K562 (cell line): Measurements from ENCODE around the gene BTRC. TPM values are rescaled to one million over a fixed set of nuclear protein-coding genes. Genes with fewer than 3 reads are reported as not detected.

Experiments used
- ATAC-seq: fragments of 200-7000 bp; cut with Tn5 transposase; 3 replicates; pipeline ENCODE4 v1.9.1; 2020; ENCODE audit warnings: moderate library complexity
- BruUV-seq: library from RNA; stranded (reverse); fragments of 400-500 nt; replicated peaks from 2 replicates; lab custom pipeline; 2021; lab: Mats Ljungman, UMichigan
- CTCF ChIA-PET: fragments of 300-600 bp; formaldehyde crosslinking; extraction: SDS; loops from one replicate; lab custom pipeline; 2021; ENCODE audit warnings: low intra/inter-chr PET ratio; lab: Yijun Ruan, JAX
- POLR2A ChIA-PET: fragments of 300-600, 350-650 bp; sonication (Branson Sonifier 250); formaldehyde crosslinking; extraction: SDS; loops from one replicate; lab custom pipeline; 2021; ENCODE audit warnings: antibody characterized with exemption, inconsistent platforms; lab: Yijun Ruan, JAX
- DNase-seq, 4 experiments: peaks; one replicate each; pipeline versions ENCODE4 v3.0.0 to v3.0.0-alpha.2; 2011 to 2018; ENCODE audit warnings: low spot score in 3 of 4, mixed read lengths in 3 of 4; ENCODE audit errors: extremely low read depth in 1 of 4
- FAIRE-seq: peaks from 2 replicates; lab custom pipeline; 2011; peaks lifted over from hg19 to GRCh38; lab: Jason Lieb, UNC
- H2AFZ ChIP-seq: 2 replicates; pipeline ENCODE4 v1.6.0; 2011; ENCODE audit warnings: low read depth, low read length, control low read depth, inconsistent platforms
- H3K27ac ChIP-seq: fragments of 200-600 bp; 3 replicates; pipeline ENCODE4 v1.8.0; 2011; ENCODE audit warnings: low read depth, mild to moderate bottlenecking, control low read depth, inconsistent platforms, low read length, moderate library complexity, mixed read lengths; ENCODE audit errors: extremely low read depth
- H3K27me3 ChIP-seq, 2 experiments: fragments of 300-600 bp in 1 of 2; 2 replicates in 1 of 2; 3 replicates in 1 of 2; pipeline versions ENCODE4 v1.6.0 to v1.8.0; 2011; ENCODE audit warnings: inconsistent platforms in 2 of 2, low read length in 2 of 2, mild to moderate bottlenecking in 1 of 2, mixed read lengths in 1 of 2, moderate library complexity in 1 of 2; ENCODE audit not compliant: control insufficient read depth in 2 of 2, insufficient read depth in 2 of 2
- H3K36me3 ChIP-seq: fragments of 300-600 bp; 3 replicates; pipeline ENCODE4 v1.8.0; 2011; ENCODE audit warnings: mild to moderate bottlenecking, low read length, inconsistent platforms; ENCODE audit not compliant: control insufficient read depth, insufficient read depth
- H3K4me1 ChIP-seq, 2 experiments: fragments of 200-600 bp in 1 of 2; replicated peaks in 1 of 2; 2 replicates in 1 of 2; 3 replicates in 1 of 2; pipeline versions ENCODE4 v1.5.1 to v1.8.0; 2011; ENCODE audit warnings: inconsistent platforms in 2 of 2, low read length in 2 of 2, mild to moderate bottlenecking in 1 of 2, mixed read lengths in 1 of 2, moderate library complexity in 1 of 2; ENCODE audit not compliant: control insufficient read depth in 2 of 2, insufficient read depth in 2 of 2
- H3K4me2 ChIP-seq: 2 replicates; pipeline ENCODE4 v1.6.1; 2011; ENCODE audit warnings: low read length, control low read depth, inconsistent platforms, mixed read lengths; ENCODE audit not compliant: insufficient read depth
- H3K4me3 ChIP-seq: fragments of 200-600 bp; sonication (generic), shearing (Covaris generic); 2 replicates; pipeline ENCODE4 v1.5.1; 2016; ENCODE audit warnings: control low read depth, inconsistent platforms
- H3K79me2 ChIP-seq: fragments of 200-600 bp; 3 replicates; pipeline ENCODE4 v1.8.0; 2011; ENCODE audit warnings: low read length, inconsistent platforms; ENCODE audit not compliant: control insufficient read depth, insufficient read depth
- H3K9ac ChIP-seq, 2 experiments: 2 replicates each; pipeline versions ENCODE4 v1.6.0 to v1.6.1; 2011; ENCODE audit warnings: low read depth in 2 of 2, low read length in 2 of 2, control low read depth in 1 of 2, inconsistent platforms in 1 of 2, mild to moderate bottlenecking in 1 of 2, mixed read lengths in 1 of 2; ENCODE audit not compliant: insufficient read depth in 1 of 2
- H3K9me1 ChIP-seq: one replicate; pipeline ENCODE4 v1.6.0; 2011; ENCODE audit warnings: inconsistent platforms, mild to moderate bottlenecking, low read length, moderate library complexity; ENCODE audit not compliant: control insufficient read depth, insufficient read depth
- H3K9me3 ChIP-seq: replicated peaks from 2 replicates; pipeline ENCODE4 v1.5.1; 2011; ENCODE audit warnings: low read depth, low read length, inconsistent platforms; ENCODE audit not compliant: control insufficient read depth, insufficient read depth
- H4K20me1 ChIP-seq: replicated peaks from 2 replicates; pipeline ENCODE4 v1.6.1; 2011; ENCODE audit warnings: low read length, inconsistent platforms, mixed read lengths; ENCODE audit not compliant: control insufficient read depth, insufficient read depth
- CXXC5 ChIP-seq: fragments of 250-450 bp; sonication (Bioruptor Pico); IDR thresholded peaks from 2 replicates; pipeline ENCODE4 v1.8.0; 2022; ENCODE audit warnings: inconsistent platforms, mild to moderate bottlenecking, moderate library complexity
- ETS2 ChIP-seq: IDR thresholded peaks from 2 replicates; pipeline ENCODE4 v1.6.1; 2016; ENCODE audit warnings: borderline replicate concordance, missing genetic modification characterization, mild to moderate bottlenecking, moderate library complexity, missing compliant biosample characterization; ENCODE audit not compliant: poor library complexity, severe bottlenecking
- FOXK1 ChIP-seq: sonication (generic); formaldehyde crosslinking; IDR thresholded peaks from 2 replicates; pipeline ENCODE4 v1.8.0; 2022; ENCODE audit warnings: missing genetic modification reagents, mild to moderate bottlenecking, borderline replicate concordance
- HDAC6 ChIP-seq: IDR thresholded peaks from 2 replicates; pipeline ENCODE4 v1.6.1; 2012; ENCODE audit warnings: low read depth, mild to moderate bottlenecking, control low read depth, inconsistent platforms, low read length, moderate library complexity
- NUFIP1 ChIP-seq: fragments of 450-650 bp; IDR thresholded peaks from 2 replicates; pipeline ENCODE4 v1.6.1; 2018; ENCODE audit not compliant: partially characterized antibody
- PHB ChIP-seq: fragments of 250-450 bp; sonication (Bioruptor Pico); IDR thresholded peaks from 2 replicates; pipeline ENCODE4 v1.5.0; 2021
- PPARD ChIP-seq: fragments of 250-450 bp; sonication (Bioruptor Pico); IDR thresholded peaks from 2 replicates; pipeline ENCODE4 v1.8.0; 2022; ENCODE audit warnings: inconsistent platforms, mild to moderate bottlenecking, moderate library complexity
- SRSF7 ChIP-seq: fragments of 200-400 bp; formaldehyde crosslinking; optimal IDR thresholded peaks from 2 replicates; pipeline ENCODE3; 2017; ENCODE audit warnings: mild to moderate bottlenecking, low read depth, low read length
- in situ Hi-C: fragments of 300-500 bp; cut with MboI; formaldehyde crosslinking; loops from 4 replicates; pipeline ENCODE4 v1.15.0; 2018; ENCODE audit warnings: inconsistent platforms, mixed read lengths
- intact Hi-C: fragments of 100-400 bp; cut with micrococcal nuclease; formaldehyde crosslinking; loops from 2 replicates; pipeline ENCODE4 v1.14.2; 2022
- polyA plus RNA-seq, 8 experiments: library from polyadenylated mRNA; depleted of rRNA in 4 of 8; stranded (reverse) in 5 of 8; unstranded in 3 of 8; fragments of >200 nt; fragmentation: Nextera tagmentation in 2 of 8; fragmentation: Illumina TruSeq in 1 of 8; extraction: Ambion mirVana in 2 of 8; extraction: Trizol in 1 of 8; gene quantifications; 2 replicates each; pipeline versions ENCODE4 v1.2.1 to v1.2.3, GENCODE V29; 2011 to 2014; ENCODE audit warnings: inconsistent platforms in 1 of 8, missing spikeins in 1 of 8
- total RNA-seq, 7 experiments: library from RNA; depleted of rRNA in 6 of 7; stranded (reverse); fragments of >200 nt in 6 of 7; fragmentation: Illumina TruSeq in 2 of 7; extraction: Trizol in 2 of 7; gene quantifications; 2 replicates each; pipeline versions ENCODE4 v1.2.1 to v1.2.3, GENCODE V29; 2011 to 2021; ENCODE audit warnings: low replicate concordance in 1 of 7
- TF ChIP-seq, protein P1 (sequence below): fragments of 450-650 bp; IDR thresholded peaks from 2 replicates; pipeline ENCODE4 v1.6.1; 2016; ENCODE audit warnings: borderline replicate concordance
- TF ChIP-seq, protein P2 (sequence below): sonication (generic); formaldehyde crosslinking; IDR thresholded peaks from 2 replicates; pipeline ENCODE4 v1.8.1; 2023; ENCODE audit warnings: mild to moderate bottlenecking, missing genetic modification reagents

The BTRC gene
- total and polyA plus RNA-seq, 9 of the 15 experiments (the other 6 are each of a cell fraction or from before 2014, with no cell fraction given), result 1.6 to 15.4 (median 7.0) TPM

DNA sequence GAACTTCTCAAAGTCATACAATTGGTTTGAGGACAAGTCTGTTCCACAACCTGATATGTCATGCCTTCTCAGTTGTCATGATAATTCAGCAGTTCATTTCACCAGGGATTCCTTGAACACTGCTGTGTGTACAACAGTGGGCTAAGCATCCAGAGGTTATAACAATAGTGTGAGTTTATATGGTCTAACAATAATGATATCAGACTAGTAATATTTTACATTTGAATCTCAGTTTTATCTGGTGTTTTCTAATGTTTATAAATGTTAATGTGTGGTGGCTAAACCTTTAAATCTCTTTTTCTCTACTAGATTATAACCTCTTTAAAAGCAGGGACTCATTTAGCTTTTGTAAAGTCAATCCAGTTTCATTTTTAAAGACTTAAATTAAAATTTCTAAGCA lies 48.7 kb downstream of the BTRC start:
- ChIA-PET CTCF (no interaction called here), POLR2A (no interaction called here)
- H3K9me1 ChIP-seq, result no peaks in the 10 kb centered on the region
- no peak overlapping the region for H2AFZ ChIP-seq
- no TSS peak for BruUV-seq
- no peaks in the 10 kb centered on the region for H3K79me2 ChIP-seq
- H3K27me3 ChIP-seq, result no peaks in the 10 kb centered on the region
- ATAC-seq, result no peak
- H3K4me2 ChIP-seq, result no peak overlapping the region
- no peak for FAIRE-seq
- H3K4me1 ChIP-seq, result no peaks in the 10 kb centered on the region
- intact Hi-C loops, result no loop called here
- in situ Hi-C loops, result no loop called here
- no peaks in the 10 kb centered on the region for H3K9me3 ChIP-seq
- H3K27ac ChIP-seq, result no peak overlapping the region
- TF ChIP-seq NUFIP1, result no peak
- TF ChIP-seq HDAC6, result no peak
- no peak for TF ChIP-seq PPARD (CRISPR knock-in tag)
- no peak for TF ChIP-seq ETS2 (tag)
- no peak for TF ChIP-seq FOXK1 (CRISPR knock-in tag)
- TF ChIP-seq, protein P1, sequence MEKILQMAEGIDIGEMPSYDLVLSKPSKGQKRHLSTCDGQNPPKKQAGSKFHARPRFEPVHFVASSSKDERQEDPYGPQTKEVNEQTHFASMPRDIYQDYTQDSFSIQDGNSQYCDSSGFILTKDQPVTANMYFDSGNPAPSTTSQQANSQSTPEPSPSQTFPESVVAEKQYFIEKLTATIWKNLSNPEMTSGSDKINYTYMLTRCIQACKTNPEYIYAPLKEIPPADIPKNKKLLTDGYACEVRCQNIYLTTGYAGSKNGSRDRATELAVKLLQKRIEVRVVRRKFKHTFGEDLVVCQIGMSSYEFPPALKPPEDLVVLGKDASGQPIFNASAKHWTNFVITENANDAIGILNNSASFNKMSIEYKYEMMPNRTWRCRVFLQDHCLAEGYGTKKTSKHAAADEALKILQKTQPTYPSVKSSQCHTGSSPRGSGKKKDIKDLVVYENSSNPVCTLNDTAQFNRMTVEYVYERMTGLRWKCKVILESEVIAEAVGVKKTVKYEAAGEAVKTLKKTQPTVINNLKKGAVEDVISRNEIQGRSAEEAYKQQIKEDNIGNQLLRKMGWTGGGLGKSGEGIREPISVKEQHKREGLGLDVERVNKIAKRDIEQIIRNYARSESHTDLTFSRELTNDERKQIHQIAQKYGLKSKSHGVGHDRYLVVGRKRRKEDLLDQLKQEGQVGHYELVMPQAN, result no peak
- TF ChIP-seq PHB (CRISPR knock-in tag), result no peak
- TF ChIP-seq CXXC5 (CRISPR knock-in tag), result no peak
- no peak for TF ChIP-seq SRSF7
- TF ChIP-seq, protein P2, sequence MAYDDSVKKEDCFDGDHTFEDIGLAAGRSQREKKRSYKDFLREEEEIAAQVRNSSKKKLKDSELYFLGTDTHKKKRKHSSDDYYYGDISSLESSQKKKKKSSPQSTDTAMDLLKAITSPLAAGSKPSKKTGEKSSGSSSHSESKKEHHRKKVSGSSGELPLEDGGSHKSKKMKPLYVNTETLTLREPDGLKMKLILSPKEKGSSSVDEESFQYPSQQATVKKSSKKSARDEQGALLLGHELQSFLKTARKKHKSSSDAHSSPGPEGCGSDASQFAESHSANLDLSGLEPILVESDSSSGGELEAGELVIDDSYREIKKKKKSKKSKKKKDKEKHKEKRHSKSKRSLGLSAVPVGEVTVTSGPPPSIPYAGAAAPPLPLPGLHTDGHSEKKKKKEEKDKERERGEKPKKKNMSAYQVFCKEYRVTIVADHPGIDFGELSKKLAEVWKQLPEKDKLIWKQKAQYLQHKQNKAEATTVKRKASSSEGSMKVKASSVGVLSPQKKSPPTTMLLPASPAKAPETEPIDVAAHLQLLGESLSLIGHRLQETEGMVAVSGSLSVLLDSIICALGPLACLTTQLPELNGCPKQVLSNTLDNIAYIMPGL (CRISPR knock-in tag), result no peak
- H4K20me1 ChIP-seq, result no peaks in the 10 kb centered on the region
- no peak overlapping the region for H3K4me3 ChIP-seq
- no peak for DNase-seq
- no peaks in the 10 kb centered on the region for H3K36me3 ChIP-seq
- H3K9ac ChIP-seq, result no peak overlapping the region
